Measurements from ENCODE around the gene OR11L1. TPM values are rescaled to one million over a fixed set of nuclear protein-coding genes. Genes with fewer than 3 reads are reported as not detected.

Gene OR11L1
- total RNA-seq, 1 donor from 2014 or later = not detected

- DNase-seq = no peak
These were observed 29.1 kb downstream of the OR11L1 start for GRCh38 chr1:247812637-247813036.

- no peak for DNase-seq
These were observed 44.2 kb downstream of the OR11L1 start for GRCh38 chr1:247797518-247797917.

Other genes with a start within 250 kb of the OR11L1 start
- not detected for gene OR2G3, start 236.3 kb downstream of the OR11L1 start, total RNA-seq
- not detected for gene OR13G1, start 162.2 kb downstream of the OR11L1 start, total RNA-seq
- gene OR6F1, start 125.2 kb downstream of the OR11L1 start, total RNA-seq = not detected
- not detected for gene OR14K1, start 103.3 kb downstream of the OR11L1 start, total RNA-seq
- not detected for gene OR14A2, start 93.8 kb downstream of the OR11L1 start, total RNA-seq
- not detected for gene OR1C1, start 81.3 kb downstream of the OR11L1 start, total RNA-seq
- not detected for gene OR14A16, start 17.8 kb downstream of the OR11L1 start, total RNA-seq
- gene TRIM58, start 15.3 kb upstream of the OR11L1 start, total RNA-seq = 7.7 TPM
- gene OR2W3, start 53.7 kb upstream of the OR11L1 start, total RNA-seq = 1.8 TPM
- gene OR2T8, start 78.4 kb upstream of the OR11L1 start, total RNA-seq = not detected
- not detected for gene OR2AJ1, start 83.0 kb upstream of the OR11L1 start, total RNA-seq
- not detected for gene OR2L8, start 107.0 kb upstream of the OR11L1 start, total RNA-seq
- gene OR2AK2, start 123.3 kb upstream of the OR11L1 start, total RNA-seq = not detected
- gene OR2L5, start 171.8 kb upstream of the OR11L1 start, total RNA-seq = not detected
- gene OR2L2, start 188.2 kb upstream of the OR11L1 start, total RNA-seq = not detected
- not detected for gene OR2L3, start 204.9 kb upstream of the OR11L1 start, total RNA-seq